ENCODE measurements around the gene SIDT2. TPM values are rescaled to one million over a fixed set of nuclear protein-coding genes. Genes with fewer than 3 reads are reported as not detected.

SIDT2 gene
- total RNA-seq, 1 donor from 2014 or later = 37.6 TPM

- Mint-ChIP-seq H3K4me1 (peaks cover 32% of the 10 kb centered on the region), H3K4me3 (no peak overlapping the region), H3K27ac (ENCODE audit: unreplicated experiment) (no peak overlapping the region), H3K36me3 (ENCODE audit: low read depth) (peaks cover 2% of the 10 kb centered on the region), H3K9me3 (no peaks in the 10 kb centered on the region), H3K27me3 (ENCODE audit: low read depth) (no peaks in the 10 kb centered on the region)
- no peak for DNase-seq (ENCODE audit: low read depth, low spot score)
- no peak for TF ChIP-seq CTCF (conservative IDR thresholded peaks at IDR 0.05)
Observed at GRCh38 chr11:117169736-117170135, 8.8 kb upstream of the SIDT2 start.

- Mint-ChIP-seq H3K27ac (ENCODE audit: unreplicated experiment) (no peak overlapping the region), H3K36me3 (ENCODE audit: low read depth) (peaks cover 5% of the 10 kb centered on the region)
- no peak for TF ChIP-seq CTCF (conservative IDR thresholded peaks at IDR 0.05)
Observed at GRCh38 chr11:117170210-117170609, 8.3 kb upstream of the SIDT2 start.

GRCh38 chr11:117171007-117171403 is 7.5 kb upstream of the SIDT2 start:
- no peaks in the 10 kb centered on the region for H3K9me3 Mint-ChIP-seq
- no peak for DNase-seq (ENCODE audit: low read depth, low spot score)
- no peak overlapping the region for H3K27ac Mint-ChIP-seq (ENCODE audit: unreplicated experiment)
- H3K27me3 Mint-ChIP-seq (ENCODE audit: low read depth) = no peaks in the 10 kb centered on the region
- no peak for TF ChIP-seq CTCF (conservative IDR thresholded peaks at IDR 0.05)
- H3K4me1 Mint-ChIP-seq = peaks cover 44% of the 10 kb centered on the region
- H3K4me3 Mint-ChIP-seq = no peak overlapping the region
- peaks cover 2% of the 10 kb centered on the region for H3K36me3 Mint-ChIP-seq (ENCODE audit: low read depth)

More at GRCh38 chr11:117170210-117170609, 8.3 kb upstream of the SIDT2 start:
- H3K4me1 Mint-ChIP-seq = peaks cover 37% of the 10 kb centered on the region
- H3K27me3 Mint-ChIP-seq (ENCODE audit: low read depth) = no peaks in the 10 kb centered on the region
- no peak overlapping the region for H3K4me3 Mint-ChIP-seq
- no peaks in the 10 kb centered on the region for H3K9me3 Mint-ChIP-seq
- no peak for DNase-seq (ENCODE audit: low read depth, low spot score)

- no peak for DNase-seq (ENCODE audit: low read depth, low spot score)
- no peaks in the 10 kb centered on the region for H3K9me3 Mint-ChIP-seq
- peaks cover 49% of the 10 kb centered on the region for H3K4me1 Mint-ChIP-seq
- H3K27me3 Mint-ChIP-seq (ENCODE audit: low read depth) = no peaks in the 10 kb centered on the region
- peak overlapping the region; percentile 45 for H3K4me3 Mint-ChIP-seq
- peak overlapping the region; percentile 58 for H3K27ac Mint-ChIP-seq (ENCODE audit: unreplicated experiment)
- TF ChIP-seq CTCF (conservative IDR thresholded peaks at IDR 0.05) = no peak
- peaks cover 2% of the 10 kb centered on the region for H3K36me3 Mint-ChIP-seq (ENCODE audit: low read depth)
Observed at GRCh38 chr11:117171404-117172061, 7.0 kb upstream of the SIDT2 start.

- H3K27me3 Mint-ChIP-seq (ENCODE audit: low read depth) = no peaks in the 10 kb centered on the region
- H3K36me3 Mint-ChIP-seq (ENCODE audit: low read depth) = peaks cover 2% of the 10 kb centered on the region
- H3K4me3 Mint-ChIP-seq = peak overlapping the region; percentile 9
- H3K4me1 Mint-ChIP-seq = peaks cover 52% of the 10 kb centered on the region
- no peak for TF ChIP-seq CTCF (conservative IDR thresholded peaks at IDR 0.05)
- no peaks in the 10 kb centered on the region for H3K9me3 Mint-ChIP-seq
- no peak for DNase-seq (ENCODE audit: low read depth, low spot score)
- H3K27ac Mint-ChIP-seq (ENCODE audit: unreplicated experiment) = peak overlapping the region; percentile 74
Observed at GRCh38 chr11:117172724-117173421, 5.7 kb upstream of the SIDT2 start.
